Mucosa of descending colon (tissue), 3 donors: Measurements from ENCODE around the gene LAMTOR5. TPM values are rescaled to one million over a fixed set of nuclear protein-coding genes. Genes with fewer than 3 reads are reported as not detected.
"Not testable (repeated sequence)": the region's sequence is repeated elsewhere in the genome, so short reads cannot be mapped to it uniquely, and the experiment has no call there.

Experiments
- ATAC-seq: fragments of 200-7000 bp; cut with Tn5 transposase; one replicate; pipeline ENCODE4 v1.9.1; 2020; ENCODE audit warnings: mild to moderate bottlenecking, moderate library complexity
- DNase-seq, 3 donors: peaks; one replicate each; pipeline ENCODE4 v3.0.0-alpha.2; 2020
- H3K36me3 ChIP-seq: fragments of 200-600 bp; one replicate; pipeline ENCODE4 v1.8.0; 2021; ENCODE audit warnings: low read depth, mild to moderate bottlenecking
- H3K4me1 ChIP-seq: fragments of 200-600 bp; one replicate; pipeline ENCODE4 v1.8.0; 2021; ENCODE audit warnings: low read depth, mild to moderate bottlenecking
- H3K4me3 ChIP-seq: fragments of 200-600 bp; one replicate; pipeline ENCODE4 v1.8.0; 2021; ENCODE audit warnings: mild to moderate bottlenecking
- H3K9me3 ChIP-seq: fragments of 200-600 bp; one replicate; pipeline ENCODE4 v1.8.0; 2021; ENCODE audit warnings: mild to moderate bottlenecking
- CTCF ChIP-seq: fragments of 200-600 bp; IDR thresholded peaks from one replicate; pipeline ENCODE4 v1.8.0; 2022; ENCODE audit warnings: antibody characterized with exemption, mild to moderate bottlenecking
- intact Hi-C, 2 donors: fragments of 100-400 bp; cut with DNase I in 1 of 2; cut with micrococcal nuclease in 1 of 2; formaldehyde crosslinking; loops; one replicate each; pipeline versions ENCODE4 v1.11.0 to v1.11.1; 2022; cut with DNase I, micrococcal nuclease
- total RNA-seq, 3 donors: library from RNA; stranded (reverse); fragmentation: NEBNext Ultra II Directional in 2 of 3; extraction: Animal tissue kit (Norgen Biotek cat#: 25700) in 2 of 3; gene quantifications; one replicate each; pipeline versions ENCODE4 v1.2.1 to v1.2.4, GENCODE V29; 2021 to 2023
- donor health status: DM: no; HTN: no; CAD: no; lungs with moderate emphysema.
- donor health status: DM: no; HTN: no; CAD: no.
- donor health status: DM: no; HTN: yes; CAD: no.

LAMTOR5 gene
- total RNA-seq, 3 donors from 2014 or later, result 95.3 to 114 (median 108) TPM

GRCh38 chr1:110425612-110426152 lies 18.2 kb upstream of the LAMTOR5 start:
- DNase-seq (no peak), ATAC-seq (no peak)
- Histone ChIP-seq H3K4me3 (no peak overlapping the region), H3K9me3 (no peaks in the 10 kb centered on the region), H3K4me1 (no peaks in the 10 kb centered on the region), H3K36me3 (no peaks in the 10 kb centered on the region)
- intact Hi-C loops, result no loop called here
- TF ChIP-seq CTCF, result no peak

- no peak for TF ChIP-seq CTCF
- ATAC-seq (no peak), DNase-seq (no peak)
- intact Hi-C loops, result no loop called here
- no peaks in the 10 kb centered on the region for H3K9me3 ChIP-seq
- H3K4me3 ChIP-seq, result no peak overlapping the region
- H3K36me3 ChIP-seq, result no peaks in the 10 kb centered on the region
- H3K4me1 ChIP-seq, result no peaks in the 10 kb centered on the region
Measured at GRCh38 chr1:110424699-110425611, 17.5 kb upstream of the LAMTOR5 start.

GRCh38 chr1:110420874-110421793 lies 13.6 kb upstream of the LAMTOR5 start:
- intact Hi-C loops, result no loop called here
- Histone ChIP-seq H3K4me1 (no peaks in the 10 kb centered on the region), H3K9me3 (no peaks in the 10 kb centered on the region), H3K4me3 (no peak overlapping the region), H3K36me3 (no peaks in the 10 kb centered on the region)
- DNase-seq (no peak), ATAC-seq (peak; percentile 24)
- TF ChIP-seq CTCF, result no peak

GRCh38 chr1:110420023-110420662 lies 12.6 kb upstream of the LAMTOR5 start:
- intact Hi-C loops, result no loop called here
- TF ChIP-seq CTCF, result no peak
- Histone ChIP-seq H3K4me1 (no peaks in the 10 kb centered on the region), H3K9me3 (no peaks in the 10 kb centered on the region), H3K36me3 (no peaks in the 10 kb centered on the region), H3K4me3 (no peak overlapping the region)
- no peak for DNase-seq
- ATAC-seq, result no peak

GRCh38 chr1:110418729-110419128 lies 11.2 kb upstream of the LAMTOR5 start:
- ATAC-seq (no peak), DNase-seq (no peak)
- Histone ChIP-seq H3K4me3 (no peak overlapping the region), H3K9me3 (no peaks in the 10 kb centered on the region), H3K4me1 (peaks cover 3% of the 10 kb centered on the region), H3K36me3 (no peaks in the 10 kb centered on the region)
- intact Hi-C loops, result no loop called here
- no peak for TF ChIP-seq CTCF

- intact Hi-C loops, DNase-seq, ATAC-seq, H3K9me3 ChIP-seq, H3K4me3 ChIP-seq, H3K36me3 ChIP-seq: not testable (repeated sequence)
- peaks cover 10% of the 10 kb centered on the region for H3K4me1 ChIP-seq
Measured at GRCh38 chr1:110413045-110413444, 5.6 kb upstream of the LAMTOR5 start.
